Astrocyte of the cerebellum (primary cell): ENCODE results near the gene ASTN2.

Source experiments
- DNase-seq: peaks from one replicate; pipeline ENCODE4 v3.0.0-alpha.2; 2011; ENCODE audit warnings: low read depth
- H3K4me3 ChIP-seq: 2 replicates; pipeline ENCODE4 v1.5.1; 2011; ENCODE audit warnings: mild to moderate bottlenecking, low read depth, low read length, moderate library complexity
- CTCF ChIP-seq: IDR thresholded peaks from 2 replicates; pipeline ENCODE4 v1.5.1; 2012; ENCODE audit warnings: low read length, low read depth, moderate library complexity, mild to moderate bottlenecking; ENCODE audit errors: missing control alignments
- in situ Hi-C: cut with HindIII; loops from 2 replicates; pipeline ENCODE4 v1.10.0; 2017; ENCODE audit warnings: low sequenced_read_pairs

ASTN2 gene

GRCh38 chr9:117096138-117096537, 318.7 kb downstream of the ASTN2 start:
- TF ChIP-seq CTCF = no peak
- no peak for DNase-seq
- no peak overlapping the region for H3K4me3 ChIP-seq
- in situ Hi-C loops = no loop called here

- TF ChIP-seq CTCF = no peak
- in situ Hi-C loops = no loop called here
- H3K4me3 ChIP-seq = no peak overlapping the region
- DNase-seq = no peak
Observed at GRCh38 chr9:117095081-117095480, 319.8 kb downstream of the ASTN2 start.

GRCh38 chr9:117093891-117094844, 320.7 kb downstream of the ASTN2 start:
- H3K4me3 ChIP-seq = no peak overlapping the region
- no peak for DNase-seq
- in situ Hi-C loops = no loop called here
- no peak for TF ChIP-seq CTCF

GRCh38 chr9:117092582-117092981, 322.3 kb downstream of the ASTN2 start:
- in situ Hi-C loops = no loop called here
- no peak for DNase-seq
- no peak overlapping the region for H3K4me3 ChIP-seq
- no peak for TF ChIP-seq CTCF

DNA sequence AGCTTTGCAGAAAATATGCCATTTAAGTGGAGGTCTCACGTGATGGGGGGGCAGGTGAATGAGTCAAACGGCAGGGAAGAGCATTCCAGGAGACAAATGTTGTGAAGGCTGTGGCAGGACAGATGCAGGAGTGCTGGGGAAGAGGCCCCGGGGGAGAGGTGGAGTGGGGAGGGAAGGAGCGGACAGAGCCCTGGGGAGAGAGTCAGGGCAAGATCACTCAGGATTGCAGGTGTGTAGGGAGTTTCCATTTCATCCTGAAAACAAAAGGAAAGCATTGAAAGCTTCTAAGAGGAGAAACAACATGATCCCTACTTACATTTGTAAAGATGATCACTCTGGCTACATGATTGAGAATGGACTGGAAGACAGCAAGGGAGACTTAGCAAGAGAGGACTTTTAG, 323.3 kb downstream of the ASTN2 start:
- TF ChIP-seq CTCF = no peak
- DNase-seq = no peak
- in situ Hi-C loops = no loop called here

DNA sequence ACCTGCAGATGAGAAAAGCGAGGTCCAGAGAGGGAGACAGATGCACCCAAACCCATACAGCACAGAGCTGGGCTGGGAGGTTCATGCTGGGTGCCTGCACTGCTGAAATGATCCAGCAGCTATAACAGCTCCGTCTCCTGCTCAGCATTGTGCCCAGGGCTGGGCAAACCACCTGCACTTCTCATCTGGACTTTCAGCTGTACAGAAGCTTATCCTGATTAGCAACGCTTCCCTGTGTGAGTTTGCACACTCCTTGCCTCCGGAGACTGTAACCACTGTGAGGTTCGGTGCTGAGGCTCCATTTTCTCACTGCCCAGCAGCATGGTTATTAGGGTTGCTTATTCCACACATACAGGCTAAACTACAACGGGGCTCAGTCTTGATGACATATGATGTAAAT, 326.1 kb downstream of the ASTN2 start:
- no peak overlapping the region for H3K4me3 ChIP-seq
- in situ Hi-C loops = no loop called here
- TF ChIP-seq CTCF = no peak
- no peak for DNase-seq

More for the DNA sequence above, 323.3 kb downstream of the ASTN2 start:
- H3K4me3 ChIP-seq = no peak overlapping the region
